ENCODE results near the gene EXOC6. TPM values are rescaled to one million over a fixed set of nuclear protein-coding genes. Genes with fewer than 3 reads are reported as not detected.
"Not testable (repeated sequence)": the region's sequence is repeated elsewhere in the genome, so short reads cannot be mapped to it uniquely, and the experiment has no call there.

The EXOC6 gene
- total RNA-seq, 1 donor from 2014 or later, result 228 TPM

DNA sequence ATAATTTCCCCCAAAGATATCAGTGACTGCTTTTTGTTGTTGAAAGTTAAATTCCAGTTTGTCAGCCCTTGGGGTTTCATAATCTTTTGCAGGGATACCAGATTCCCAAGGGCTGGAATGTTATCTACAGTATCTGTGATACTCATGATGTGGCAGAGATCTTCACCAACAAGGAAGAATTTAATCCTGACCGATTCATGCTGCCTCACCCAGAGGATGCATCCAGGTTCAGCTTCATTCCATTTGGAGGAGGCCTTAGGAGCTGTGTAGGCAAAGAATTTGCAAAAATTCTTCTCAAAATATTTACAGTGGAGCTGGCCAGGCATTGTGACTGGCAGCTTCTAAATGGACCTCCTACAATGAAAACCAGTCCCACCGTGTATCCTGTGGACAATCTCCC, 228.6 kb downstream of the EXOC6 start:
- DNase-seq (ENCODE audit: low read depth, low spot score), result no peak

DNA sequence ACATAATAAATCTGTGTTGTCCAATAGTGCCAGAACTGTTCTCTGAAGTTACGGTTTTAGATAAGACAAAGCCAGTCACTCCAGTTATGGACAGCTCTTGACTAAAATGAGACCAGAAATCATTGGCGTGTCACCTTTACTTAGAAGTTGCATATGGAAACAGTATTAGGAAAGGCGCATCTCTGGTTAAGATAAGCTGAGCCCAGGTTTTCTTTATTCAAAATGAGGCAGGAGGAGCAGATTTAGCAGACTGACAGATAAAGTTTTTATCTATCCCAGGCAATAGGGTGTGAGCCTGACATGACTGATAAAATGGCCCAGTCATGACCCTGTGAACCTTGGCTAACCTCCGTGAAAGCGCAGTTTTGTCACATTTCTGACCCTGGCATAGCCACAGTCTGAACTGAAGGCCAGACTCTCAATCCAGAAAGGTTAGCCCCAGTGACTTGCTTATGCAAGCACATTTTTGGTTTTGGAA, 229.6 kb downstream of the EXOC6 start:
- DNase-seq (ENCODE audit: low read depth, low spot score), result no peak

DNA sequence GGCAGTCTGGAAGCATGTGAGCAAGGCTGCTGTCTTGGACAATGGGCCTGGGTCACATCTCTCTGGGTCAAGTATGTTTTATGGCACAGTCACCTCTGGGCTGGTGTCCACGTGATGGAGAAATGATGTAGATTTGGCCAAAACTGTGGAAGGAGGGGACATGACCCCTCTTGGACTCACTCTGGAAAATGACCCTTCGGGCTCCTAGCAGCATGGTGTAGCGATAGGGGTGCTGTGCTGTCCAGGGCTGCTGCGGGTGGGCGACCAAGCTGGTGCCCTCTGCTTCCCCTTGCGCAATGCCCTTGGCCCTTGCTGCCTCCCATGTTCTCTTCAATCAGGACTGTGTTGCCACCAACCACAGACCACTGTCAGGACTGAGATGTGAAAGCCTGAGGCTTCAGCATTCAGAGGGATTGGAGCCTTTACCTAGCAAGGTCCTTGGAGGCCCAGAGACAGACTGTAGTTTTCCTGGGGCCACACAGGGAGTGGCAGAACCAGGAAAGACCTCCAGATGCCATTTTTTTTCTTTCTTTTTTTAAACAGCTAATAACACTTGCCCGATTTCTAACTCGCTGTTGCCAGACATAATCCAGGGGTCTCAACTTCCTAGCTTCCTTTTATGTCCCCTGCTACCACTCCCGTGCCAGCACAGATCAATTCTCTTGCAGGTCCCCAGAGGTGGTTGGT, 231.5 kb downstream of the EXOC6 start:
- DNase-seq (ENCODE audit: low read depth, low spot score), result no peak

DNA sequence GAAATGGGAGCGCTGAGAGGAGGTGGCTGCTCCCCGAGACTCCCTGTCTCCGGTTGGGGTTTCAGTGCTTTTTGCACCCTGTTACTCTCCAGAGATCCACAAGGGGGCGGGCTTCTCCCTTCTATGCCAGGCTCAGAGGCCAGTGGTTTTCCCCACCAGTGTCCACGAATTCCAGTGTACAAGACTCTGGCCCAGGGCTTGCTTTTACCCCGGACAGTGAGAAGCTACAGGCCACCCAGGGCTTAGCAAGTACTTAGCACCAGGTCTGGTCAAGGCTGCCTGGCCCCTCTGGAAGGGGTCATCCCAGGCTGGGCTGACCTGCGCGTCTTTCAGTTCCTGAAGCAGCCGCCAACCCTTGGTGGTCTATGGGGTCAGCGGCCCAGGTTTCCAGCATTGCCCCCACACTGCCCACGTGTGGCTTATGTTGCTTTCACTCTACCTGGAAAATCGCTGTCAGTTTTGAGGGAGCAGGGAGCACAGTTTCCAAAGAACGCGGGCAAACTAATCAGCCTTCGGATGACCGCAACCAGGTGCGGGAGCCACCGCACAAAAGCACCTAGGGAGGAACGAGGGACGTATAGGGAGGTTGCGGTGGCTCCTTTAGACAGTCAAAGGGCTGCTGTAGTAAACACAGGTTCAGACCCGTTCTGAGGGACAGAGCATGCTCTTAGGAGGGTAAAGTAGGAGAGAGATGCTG, 232.2 kb downstream of the EXOC6 start:
- no peak for DNase-seq (ENCODE audit: low read depth, low spot score)

DNA sequence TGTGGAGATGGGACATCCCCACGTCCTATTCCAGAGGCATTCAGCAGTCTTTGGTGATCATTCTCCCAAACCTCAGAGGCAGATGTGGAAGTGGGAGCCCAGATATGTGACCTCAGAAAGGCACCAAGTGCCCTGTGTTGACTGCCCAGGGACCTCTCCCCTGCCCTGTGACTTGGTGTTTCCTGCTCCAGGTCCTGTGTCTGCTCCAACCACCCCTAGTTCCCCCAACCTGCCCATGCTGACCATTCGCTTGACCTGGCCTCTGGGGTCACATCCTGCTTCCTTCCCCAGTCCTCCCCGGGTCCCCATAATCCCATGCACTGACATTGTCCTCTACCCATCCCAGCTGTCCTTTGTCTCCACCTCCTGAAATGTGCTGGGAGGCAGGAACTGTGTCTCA, 233.0 kb downstream of the EXOC6 start:
- DNase-seq (ENCODE audit: low read depth, low spot score), result no peak

DNA sequence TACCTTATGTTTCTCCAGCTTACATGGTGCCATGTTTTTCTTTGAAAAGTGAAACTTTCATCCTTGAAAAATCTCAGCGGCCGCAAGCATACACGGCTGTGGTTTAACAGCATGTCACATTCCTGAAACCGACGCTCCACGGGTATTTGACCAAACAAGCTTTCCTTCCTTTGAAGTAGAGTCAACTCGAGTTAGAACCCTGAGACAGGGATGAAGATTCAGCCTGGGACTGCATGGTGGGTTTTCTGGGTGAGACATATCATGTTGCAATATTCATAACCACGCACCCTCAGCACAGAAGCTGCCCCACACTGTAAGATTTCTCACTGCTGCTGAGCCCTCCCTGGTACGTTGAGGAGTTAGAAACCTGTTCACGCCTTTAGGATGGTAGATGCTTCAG, 233.5 kb downstream of the EXOC6 start:
- no peak for DNase-seq (ENCODE audit: low read depth, low spot score)

DNA sequence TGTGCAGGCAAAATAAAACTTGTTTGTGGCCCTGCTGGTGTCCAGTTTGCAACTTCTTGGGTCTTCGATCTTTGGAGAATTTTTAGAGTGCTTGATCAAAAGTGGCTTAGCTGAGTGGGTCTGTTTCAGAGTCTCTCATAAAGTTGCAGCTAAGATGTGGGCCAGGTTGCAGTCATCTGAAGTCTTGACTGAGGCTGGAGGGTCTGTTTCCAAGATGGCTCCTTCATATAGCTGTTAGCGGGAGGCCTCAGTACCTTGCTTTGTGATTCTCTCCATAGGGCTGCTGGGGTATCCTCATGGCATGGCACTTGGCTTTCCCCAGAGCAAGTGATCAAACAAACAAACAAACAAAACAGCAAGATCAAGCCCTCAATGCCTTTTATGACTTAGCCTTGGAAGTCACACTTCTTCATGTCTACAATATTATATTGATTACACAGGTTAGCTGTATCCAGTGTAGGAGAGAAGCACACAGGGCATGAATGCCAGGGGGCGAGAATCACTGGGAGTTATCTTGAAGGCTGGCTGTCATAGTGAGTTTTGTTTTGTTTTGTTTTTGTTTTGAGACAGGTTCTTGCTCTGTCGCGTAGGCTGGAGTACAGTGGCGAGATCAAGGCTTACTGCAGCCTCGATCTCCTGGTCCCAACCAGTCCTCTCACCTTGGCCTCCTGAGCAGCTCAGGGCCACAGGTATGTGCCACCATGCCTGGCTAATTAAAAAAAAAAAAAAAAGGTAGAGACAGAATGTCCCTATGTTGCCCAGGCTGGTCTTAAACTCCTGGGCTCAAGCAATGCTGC, 235.6 kb downstream of the EXOC6 start:
- no peak for DNase-seq (ENCODE audit: low read depth, low spot score)

DNA sequence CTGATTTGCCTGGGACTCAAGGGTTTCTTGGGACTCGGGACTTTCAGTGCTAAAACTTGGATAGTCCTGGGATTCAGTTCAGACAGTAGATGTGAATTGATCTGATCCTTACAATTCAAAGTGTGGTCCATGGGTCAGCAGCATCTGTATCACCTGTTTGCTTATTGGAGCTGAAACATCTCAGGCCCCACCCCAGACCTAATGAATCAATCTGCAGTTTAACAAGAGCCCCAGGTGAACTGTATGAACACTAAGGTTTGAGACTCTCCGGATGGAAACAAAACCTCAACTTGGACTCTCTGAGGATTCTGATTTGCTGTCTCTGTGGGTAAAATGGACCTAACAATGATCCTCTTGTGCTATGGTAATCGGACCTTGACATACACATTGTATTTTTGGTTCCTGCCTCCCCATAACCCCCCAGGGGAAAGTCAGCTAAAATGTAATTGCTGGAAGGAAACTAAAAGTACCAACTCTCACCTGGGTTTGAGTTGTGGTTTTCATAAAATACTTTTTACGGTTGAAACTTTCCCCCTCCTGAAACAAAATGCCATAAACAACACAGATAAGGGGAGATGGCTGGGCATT, 237.0 kb downstream of the EXOC6 start:
- no peak for DNase-seq (ENCODE audit: low read depth, low spot score)

DNA sequence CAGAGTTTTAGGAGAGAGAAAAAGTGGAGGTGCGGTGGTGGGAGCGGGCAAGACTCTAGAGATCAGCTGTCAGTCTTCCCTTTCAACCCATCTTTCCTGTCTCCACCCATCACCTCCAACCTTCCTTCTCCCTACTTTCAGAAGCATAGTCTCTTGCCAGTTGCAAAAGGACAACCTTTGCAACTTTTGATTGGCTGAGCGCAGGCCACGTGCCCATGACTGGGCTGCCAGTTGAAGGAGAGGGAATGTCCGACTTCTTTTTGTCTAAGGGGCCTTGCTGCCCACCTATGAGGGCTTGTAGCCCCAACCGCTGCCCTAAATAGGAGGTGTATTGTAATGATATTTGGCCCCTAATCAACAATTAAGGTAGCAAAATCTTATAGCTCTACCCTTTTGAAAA, 238.0 kb downstream of the EXOC6 start:
- DNase-seq (ENCODE audit: low read depth, low spot score), result no peak

DNA sequence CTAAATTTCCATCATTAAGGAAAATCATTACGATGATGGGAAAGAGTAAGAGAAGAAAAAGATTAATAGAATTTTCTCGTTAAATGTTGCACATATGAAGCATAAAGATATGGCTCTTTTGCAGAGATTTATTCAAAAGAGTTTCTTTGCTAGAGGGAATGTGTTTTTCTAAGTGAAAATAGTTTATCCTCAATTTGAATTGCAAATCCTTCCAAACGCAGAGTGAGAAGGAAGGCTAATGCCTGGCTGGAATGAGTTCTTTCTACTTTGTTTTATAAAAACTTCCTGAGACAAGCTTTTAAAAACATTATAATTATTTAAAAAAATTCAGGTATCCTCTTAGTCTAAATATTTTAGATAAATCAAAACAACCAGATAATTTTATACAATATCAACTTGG, 239.5 kb downstream of the EXOC6 start:
- DNase-seq (ENCODE audit: low read depth, low spot score), result no peak

DNA sequence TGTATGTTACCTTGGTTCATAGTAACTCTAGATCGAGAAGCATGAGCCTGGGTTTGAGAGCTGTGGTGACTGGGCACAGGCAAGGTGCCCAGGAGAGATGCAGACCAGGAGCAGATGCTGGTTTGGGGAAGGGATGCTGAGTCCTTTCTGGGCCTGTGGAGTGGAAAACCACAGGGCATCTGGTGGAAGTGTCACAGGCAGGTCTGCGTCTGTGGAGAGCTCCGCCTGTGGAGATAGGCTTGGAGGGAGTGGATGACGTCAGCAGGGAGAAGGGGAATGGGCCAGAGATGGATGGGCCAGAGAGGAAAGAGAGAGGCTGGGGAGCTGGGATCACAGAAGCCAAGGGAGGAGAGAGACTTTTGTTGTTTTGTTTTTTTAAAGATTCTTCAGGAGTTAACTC, 240.1 kb downstream of the EXOC6 start:
- DNase-seq (ENCODE audit: low read depth, low spot score), result no peak

DNA sequence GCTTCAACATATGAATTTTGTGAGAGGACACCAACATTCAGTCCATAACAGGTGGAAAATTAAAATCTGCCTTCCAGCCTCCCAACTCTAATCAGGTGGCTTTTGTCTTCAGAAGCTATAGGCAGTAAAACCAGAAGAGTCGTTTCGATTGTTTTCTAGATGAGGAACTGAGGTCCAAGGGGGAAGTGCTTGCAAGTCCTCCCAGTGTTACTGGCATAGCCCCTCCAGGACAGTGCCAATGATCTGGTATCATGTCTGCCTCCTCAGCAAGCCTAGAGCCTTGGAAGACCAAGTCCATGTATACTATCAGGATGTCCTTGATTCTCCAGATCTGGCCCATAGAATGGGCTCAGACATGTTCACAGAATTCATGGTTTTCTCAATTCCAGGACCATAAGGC, 242.3 kb downstream of the EXOC6 start:
- DNase-seq (ENCODE audit: low read depth, low spot score), result no peak

DNA sequence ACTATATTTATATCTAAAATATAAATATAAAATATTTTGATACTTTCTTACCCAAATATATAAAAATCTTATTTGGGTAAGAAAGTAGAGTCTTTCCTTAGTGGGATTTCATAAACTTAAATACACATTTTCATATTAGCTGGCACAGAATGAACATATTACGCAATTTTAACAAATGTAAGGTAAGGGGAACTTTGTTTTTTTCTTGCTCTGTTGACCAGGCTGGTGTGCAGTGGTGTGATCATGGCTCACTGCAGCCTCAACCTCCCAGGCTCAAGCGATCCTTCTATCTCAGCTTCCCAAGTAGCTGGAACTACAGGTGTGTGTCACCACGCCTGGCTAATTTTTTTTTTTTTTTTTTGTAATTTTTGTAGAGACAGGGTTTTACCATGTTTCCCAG, 243.6 kb downstream of the EXOC6 start:
- no peak for DNase-seq (ENCODE audit: low read depth, low spot score)

DNA sequence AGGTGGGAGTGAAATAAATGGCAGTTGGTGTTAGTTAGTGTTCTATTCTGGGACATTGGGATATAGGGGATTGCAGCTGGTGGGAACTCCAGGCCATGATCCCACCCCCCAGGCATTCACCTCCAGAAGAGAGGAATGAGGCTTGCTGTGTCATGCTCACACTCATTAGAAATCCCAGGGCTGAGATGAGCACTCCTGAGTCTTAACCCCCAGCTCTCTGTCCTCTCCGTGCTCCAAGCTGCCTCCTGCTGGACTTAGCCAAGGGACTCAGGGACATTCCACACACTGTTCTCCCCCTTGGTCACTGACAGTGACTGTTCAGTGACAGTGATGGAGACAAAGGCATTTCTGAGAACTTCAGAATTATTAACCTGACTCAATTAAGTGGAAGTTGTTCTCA, 246.9 kb downstream of the EXOC6 start:
- no peak for DNase-seq (ENCODE audit: low read depth, low spot score)

DNA sequence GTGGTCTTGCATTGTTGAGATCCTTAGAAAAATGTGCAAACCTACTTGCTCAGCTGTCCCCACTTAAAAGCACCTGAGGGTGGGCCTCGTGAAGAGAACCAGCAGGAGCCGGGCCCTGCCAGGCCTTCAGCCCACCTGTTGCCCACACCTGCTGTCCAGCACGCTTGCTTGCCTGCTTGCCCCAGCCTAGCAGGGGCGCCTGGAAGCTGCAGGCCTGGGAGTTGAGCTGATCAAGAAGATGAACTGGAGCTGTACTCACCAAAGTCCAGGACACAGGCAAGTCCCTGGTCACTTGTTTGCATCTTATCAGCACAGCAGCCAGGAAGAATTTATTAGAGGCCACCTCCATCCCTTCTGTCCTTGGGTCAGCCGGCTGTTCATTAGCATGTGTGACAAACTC, 248.6 kb downstream of the EXOC6 start:
- no peak for DNase-seq (ENCODE audit: low read depth, low spot score)

DNA sequence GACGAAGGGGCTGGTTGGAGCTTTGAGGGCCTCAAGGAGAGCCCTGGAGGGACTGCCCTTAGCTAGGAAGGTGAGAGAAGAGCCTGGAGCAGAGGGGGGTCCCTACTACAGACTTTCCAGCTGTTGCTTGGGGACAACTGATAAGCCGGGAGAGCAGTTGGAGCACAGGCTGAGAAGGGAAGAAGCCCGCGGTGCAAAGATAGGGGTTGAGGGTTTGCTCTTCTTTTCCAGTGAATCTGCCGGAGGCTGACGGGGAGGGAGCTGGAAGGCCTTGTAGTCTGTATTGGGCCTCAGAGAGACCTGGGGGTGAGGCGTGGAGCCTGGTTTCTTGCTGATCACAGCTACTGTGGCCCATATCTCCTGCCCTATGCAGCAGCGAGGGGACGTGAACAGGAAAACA, 249.1 kb downstream of the EXOC6 start:
- no peak for DNase-seq (ENCODE audit: low read depth, low spot score)

DNA sequence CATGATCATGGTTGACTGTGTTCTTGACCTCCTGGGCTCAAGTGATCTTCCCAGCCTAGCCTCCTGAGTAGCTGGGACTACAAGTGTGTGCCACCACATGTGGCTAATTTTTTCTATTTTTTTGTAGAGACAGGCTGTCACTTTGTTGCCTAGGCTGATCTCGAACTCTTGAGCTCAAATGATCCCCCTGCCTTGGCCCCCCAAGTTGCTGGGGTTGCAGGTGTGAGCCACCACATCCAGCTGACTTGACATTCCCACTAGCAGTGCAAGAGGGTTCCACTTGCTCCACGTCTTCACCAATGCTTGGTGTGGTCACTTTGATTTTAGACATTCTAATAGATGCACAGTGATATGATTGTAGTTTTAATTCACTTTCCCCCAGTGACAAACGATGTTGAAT, 250.5 kb downstream of the EXOC6 start:
- no peak for DNase-seq (ENCODE audit: low read depth, low spot score)

DNA sequence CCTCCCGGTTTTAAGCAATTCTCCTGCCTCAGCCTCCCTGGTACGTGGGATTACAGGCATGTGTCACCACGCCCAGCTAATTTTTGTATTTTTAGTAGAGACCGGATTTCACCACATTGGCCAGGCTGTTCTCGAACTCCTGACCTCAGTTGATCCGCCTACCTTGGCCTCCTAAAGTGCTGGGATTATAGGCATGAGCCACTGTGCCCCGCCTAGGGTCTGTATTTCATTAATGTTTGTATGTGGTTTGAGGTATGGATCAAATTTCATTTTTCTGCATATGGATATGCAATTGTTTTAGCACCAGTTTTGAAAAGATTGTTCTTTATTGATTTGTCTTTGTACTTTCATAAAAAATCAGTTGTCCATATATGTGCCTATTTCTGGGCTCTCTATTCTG, 251.3 kb downstream of the EXOC6 start:
- no peak for DNase-seq (ENCODE audit: low read depth, low spot score)

DNA sequence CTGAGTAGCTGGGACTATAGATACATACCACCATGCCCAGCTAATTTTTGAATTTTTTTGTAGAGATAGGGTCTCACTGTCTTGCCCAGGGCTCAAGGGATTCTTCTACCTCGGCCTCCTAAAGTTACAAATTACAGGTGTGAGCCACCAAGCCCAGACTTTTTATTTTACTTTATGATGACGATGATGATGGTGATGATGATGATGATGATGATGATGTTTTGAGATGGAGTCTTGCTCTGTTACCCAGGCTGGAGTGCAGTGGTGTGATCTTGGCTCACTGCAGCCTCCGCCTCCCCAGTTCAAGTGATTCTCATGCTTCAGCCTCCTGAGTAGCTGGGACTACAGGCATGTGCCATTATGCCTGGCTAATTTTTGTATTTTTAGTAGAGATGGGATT, 252.8 kb downstream of the EXOC6 start:
- DNase-seq (ENCODE audit: low read depth, low spot score), result not testable (repeated sequence)

DNA sequence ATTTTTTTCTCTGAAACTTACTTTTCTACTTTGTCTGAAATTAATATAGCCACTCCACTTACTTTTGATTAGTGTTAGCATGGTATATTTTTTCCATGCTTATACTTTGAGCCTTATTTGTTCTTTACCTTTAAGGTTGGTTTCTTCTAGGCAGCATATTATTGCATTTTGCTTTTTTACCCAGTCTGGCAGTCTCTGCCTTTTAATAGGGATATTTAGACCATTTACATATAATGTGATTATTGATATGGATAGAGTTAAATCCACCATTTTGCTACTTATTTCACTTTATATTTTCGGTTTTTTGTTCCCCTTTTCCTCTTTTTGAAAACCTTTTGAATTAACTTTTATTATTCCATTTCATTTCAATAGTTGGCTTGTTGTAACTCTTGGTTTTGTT, 255.6 kb downstream of the EXOC6 start:
- no peak for DNase-seq (ENCODE audit: low read depth, low spot score)

DNA sequence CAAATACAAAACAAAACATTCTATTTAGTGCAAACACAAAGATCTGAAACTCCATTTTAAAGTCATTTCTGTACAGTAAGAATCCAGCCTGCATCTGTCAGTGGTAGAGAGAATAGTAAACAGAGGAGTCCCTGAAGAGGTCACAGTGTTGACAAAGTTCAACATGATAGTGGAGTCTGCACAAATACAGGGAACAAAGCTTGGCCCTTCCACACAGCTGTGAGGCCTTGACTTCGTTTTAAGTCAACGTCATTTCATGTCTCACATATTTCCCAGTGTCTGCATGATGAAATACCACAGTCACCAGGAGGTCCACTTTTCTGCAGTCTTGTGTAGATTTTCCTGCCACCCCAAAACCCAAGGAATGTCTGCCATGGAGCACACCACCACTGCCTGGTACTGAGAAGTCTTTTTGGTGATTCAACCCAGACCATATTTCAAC, 258.3 kb downstream of the EXOC6 start:
- DNase-seq (ENCODE audit: low read depth, low spot score), result no peak
